Amygdala (tissue), 56 donors: ENCODE data around the gene LSM3.
A peak's percentile ranks its signal among the peaks of the same experiment; 100 is the strongest.

ENCODE experiments used
- DNase-seq, 56 donors: peaks; one replicate each; lab custom pipeline; 2025; lab: John Stamatoyannopoulos, UW

LSM3 gene

GRCh38 chr3:14178247-14179113, at the start of gene LSM3, which contains the start of gene XPC:
LSM3 (plus strand) TSS chr3:14178817; CDS start chr3:14178861, 44 bp downstream.
XPC (minus strand) TSS chr3:14178601; CDS start chr3:14178568, 33 bp downstream.
- peak; percentile 52 to 99 (median 95) for DNase-seq

GRCh38 chr3:14129296-14129695, 49.3 kb upstream of the LSM3 start:
- no peak for DNase-seq

GRCh38 chr3:14130230-14130629, 48.4 kb upstream of the LSM3 start:
- DNase-seq, result no peak

DNA sequence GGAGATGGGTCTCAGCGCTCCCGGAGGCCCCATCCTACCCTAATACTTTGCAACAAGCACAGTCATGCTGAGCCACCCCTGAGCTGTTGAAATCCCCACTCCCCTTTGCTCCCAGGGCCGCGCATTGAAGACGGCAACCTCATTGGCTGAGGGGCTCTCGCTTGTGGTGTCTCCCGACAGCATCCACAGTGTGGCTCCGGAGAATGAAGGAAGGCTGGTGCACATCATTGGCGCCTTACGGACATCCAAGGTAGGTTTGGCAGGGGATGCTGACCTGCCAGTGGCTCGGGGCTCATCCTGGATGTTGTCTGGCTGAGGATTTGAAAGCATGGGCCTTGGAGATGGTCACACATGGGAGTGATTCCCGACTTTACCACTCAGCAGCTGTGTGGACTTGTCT, 47.9 kb upstream of the LSM3 start:
- no peak for DNase-seq

DNA sequence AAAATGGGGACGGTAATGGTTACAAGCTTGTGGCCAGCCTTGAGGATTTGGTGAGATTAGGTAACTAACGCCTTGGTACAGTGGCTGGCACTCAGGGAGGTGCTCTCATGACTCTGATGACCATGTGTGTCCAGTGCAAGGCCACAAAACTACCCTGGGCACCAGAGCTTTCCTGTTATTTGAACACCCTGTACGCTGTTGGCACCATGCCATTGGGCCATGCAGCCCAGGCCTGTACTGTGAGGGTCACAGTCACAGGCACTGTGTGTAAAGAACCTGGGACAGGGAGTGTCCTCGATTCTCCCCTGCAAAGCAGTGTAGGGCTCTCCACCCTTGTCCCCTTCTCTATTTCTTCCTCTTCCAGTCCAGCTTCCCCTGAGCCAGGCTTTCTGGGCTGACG, 47.5 kb upstream of the LSM3 start:
- DNase-seq, result no peak

GRCh38 chr3:14132120-14132519, 46.5 kb upstream of the LSM3 start:
- no peak for DNase-seq

DNA sequence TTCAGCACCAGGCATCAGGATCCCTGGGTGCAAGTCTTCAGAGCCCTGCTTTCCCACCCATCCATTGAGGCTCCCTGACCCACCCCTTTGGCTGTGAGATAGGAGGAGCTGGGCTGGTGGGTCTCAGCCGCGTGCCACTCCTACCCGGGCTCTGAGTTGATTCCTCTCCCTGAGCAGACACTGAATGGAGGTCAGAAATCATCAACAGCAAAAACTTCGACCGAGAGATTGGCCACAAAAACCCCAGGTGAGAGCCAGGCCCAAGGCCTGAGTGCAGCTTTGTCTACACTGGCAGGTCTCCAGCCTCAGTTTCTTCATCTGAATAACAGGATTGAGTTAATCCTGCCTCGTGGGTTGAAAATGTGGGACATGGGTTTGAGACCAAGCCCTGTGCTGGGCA, 45.9 kb upstream of the LSM3 start:
- DNase-seq, result no peak

GRCh38 chr3:14133188-14133800, 45.3 kb upstream of the LSM3 start:
- no peak for DNase-seq

DNA sequence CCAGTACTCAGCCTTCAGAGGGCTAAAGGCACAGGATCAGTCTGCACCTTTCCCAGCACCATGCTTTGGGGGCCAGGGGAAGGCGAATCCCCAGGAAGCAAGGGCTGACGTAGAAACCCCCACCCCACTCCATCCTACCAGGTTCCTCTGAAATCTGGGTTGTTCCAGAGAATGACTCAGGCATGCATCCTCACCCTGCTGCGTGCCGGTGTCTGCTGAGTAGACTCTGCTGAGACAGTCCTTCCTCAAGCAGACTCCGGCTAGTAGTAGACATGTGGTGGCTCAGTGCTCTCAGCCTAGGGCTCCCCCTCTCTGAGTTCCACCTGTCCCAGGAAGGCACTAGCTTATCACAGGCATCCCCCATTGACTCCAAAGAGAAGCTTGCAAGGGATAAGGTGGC, 44.7 kb upstream of the LSM3 start:
- no peak for DNase-seq

DNA sequence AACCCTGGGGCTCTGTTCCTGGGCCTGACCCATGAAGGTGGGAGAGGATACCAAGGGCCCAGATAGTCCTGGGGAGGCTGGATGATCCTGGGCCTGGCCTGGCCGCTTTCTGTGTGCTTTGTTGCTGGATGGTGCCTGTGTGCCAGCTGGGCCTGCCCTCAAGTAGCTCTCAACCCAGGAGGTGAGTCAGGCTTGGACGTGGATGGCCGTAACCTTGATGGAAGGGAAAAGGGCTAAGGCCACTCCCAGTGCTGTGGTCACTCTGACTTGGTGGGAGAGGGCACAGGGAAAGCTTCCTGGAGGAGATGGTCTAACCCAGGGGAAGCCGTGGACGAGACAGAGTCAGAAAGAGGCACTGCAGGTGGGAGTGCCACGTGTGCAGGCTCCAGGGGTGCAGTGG, 44.3 kb upstream of the LSM3 start:
- no peak for DNase-seq

- DNase-seq, result no peak
Observed at GRCh38 chr3:14135581-14135980, 43.0 kb upstream of the LSM3 start.

GRCh38 chr3:14137004-14137403, 41.6 kb upstream of the LSM3 start:
- DNase-seq, result no peak

DNA sequence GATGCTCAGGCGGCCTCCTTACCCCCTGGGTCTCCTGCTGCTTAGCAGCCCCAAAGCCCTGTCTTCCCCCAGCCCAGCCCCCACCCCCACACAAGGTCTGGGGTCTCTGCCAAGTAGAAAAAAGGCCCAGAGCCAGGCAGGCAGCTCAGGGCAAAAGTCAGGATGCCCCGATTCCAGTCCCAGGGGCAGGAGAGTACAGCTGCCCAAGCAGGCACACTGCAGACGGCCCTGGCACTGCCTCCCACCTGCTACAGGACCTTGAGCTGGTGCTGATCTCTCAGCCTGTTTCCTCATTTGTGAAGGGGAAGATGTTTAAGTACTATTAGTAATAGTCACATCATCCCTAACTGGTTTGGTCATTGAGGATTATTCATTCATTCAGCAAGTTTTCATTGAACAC, 41.2 kb upstream of the LSM3 start:
- DNase-seq, result no peak

DNA sequence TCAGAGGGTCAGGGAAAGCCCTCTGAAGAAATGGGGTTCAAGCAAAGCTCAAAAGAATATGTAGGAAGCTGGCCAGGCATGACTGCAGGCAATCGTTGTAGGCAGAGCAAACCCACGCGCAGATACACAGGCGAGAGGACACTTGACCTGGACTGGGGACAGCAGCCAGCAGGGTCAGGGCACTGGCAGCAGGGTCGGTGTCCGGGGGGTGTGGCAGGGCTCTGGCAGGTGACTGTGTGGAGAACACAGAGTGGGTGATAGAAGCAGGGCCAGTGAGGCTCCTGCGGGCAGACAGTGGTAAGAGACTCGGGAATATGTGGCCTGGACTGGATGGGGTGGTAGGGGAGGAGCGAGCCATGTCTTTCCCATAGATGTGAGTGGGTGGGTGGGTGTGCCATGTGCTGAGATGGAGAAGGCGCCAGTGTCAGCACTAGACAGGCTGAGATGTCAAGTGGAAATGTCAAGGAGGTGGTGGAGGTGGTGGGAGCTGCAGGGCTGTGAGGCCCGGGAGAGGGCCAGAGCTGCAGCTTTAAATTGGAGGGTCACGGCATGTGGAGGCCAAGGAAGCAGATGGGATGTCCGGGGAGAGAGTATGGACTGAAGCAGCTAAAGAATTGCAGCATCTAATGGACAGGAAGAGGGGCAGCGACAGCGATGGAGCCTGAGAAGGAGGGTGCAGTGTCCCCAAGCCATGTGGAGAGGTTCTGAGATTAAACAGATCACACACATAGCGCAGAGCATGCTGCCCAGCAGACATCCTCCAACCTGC, 40.3 kb upstream of the LSM3 start:
- no peak for DNase-seq

- DNase-seq, result no peak
Observed at GRCh38 chr3:14138878-14139655, 39.5 kb upstream of the LSM3 start.

DNA sequence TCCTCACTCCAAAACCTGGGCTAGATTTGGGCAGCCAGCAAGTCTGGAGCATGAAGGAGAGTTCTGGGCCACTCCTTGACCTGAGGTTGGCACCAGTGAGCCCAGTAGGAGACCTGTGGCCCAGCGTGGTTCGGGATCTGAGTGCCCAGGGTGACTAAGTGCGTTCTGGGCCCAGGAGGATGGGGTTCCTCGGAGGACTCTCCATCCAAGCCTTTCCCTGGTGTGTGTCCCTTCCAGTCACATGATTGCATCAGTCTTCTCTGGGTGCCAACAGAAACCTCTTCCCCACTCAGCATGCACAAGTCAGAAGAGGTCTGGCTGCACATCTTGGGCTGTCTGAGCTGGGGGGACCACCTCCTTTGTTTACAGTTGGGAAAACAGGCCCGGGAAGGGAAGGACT, 38.8 kb upstream of the LSM3 start:
- no peak for DNase-seq

DNA sequence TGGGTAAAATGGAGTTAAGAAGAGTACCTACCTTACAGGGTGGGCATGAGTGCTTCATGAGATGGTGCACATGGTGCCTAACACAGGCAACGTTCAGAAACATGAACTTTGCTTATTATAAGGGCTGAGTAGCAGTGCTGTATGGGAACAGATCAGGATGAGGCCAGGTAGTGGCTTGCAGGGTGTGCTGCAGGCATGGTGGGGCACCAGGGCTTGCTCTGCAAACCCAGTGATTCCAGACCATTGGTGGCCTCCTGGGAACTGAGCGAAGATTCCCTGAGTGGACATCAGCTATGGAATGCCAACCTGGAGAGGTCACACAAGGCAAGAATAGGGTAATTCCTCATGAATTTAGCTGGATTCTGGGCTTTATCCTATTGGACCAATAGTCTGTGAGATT, 37.9 kb upstream of the LSM3 start:
- DNase-seq, result no peak

- peak in 1 of 56 donors; percentile 21 for DNase-seq
Observed at GRCh38 chr3:14141144-14141543, 37.5 kb upstream of the LSM3 start.

- peak in 4 of 56 donors; percentile 23 to 35 (median 27) for DNase-seq
Observed at GRCh38 chr3:14141602-14142341, 36.8 kb upstream of the LSM3 start.
